ENCODE results near the gene NEU3.

NEU3 gene

DNA sequence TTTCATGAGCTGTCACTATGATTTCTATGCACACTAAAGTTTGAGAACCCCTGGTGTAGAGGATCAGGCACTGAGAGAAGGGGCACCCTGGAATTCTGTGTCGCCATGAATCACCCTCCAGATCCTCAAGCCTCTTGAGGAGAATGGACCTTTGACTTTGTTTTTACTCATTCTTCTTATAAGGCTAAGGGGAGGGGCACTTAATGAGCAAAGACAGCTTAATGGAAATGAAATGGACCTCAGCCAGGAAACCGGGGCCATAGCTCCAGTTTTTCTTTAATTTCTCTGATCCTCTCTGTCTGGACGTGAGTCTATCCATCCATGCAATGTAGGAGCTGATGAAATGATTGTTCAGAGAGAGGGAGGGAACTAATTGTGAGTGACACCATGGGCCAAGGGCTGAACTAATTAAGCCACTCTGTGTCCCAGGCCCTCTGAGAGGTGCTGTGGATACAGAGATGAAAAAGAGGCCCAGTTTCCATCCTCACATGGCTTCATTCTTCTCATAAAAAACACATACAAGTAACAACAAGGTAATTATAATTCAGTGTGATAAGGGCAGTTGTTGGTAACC lies 75.1 kb downstream of the NEU3 start:
- no peak overlapping the region for H3K4me3 ChIP-seq (ENCODE audit: extremely low read depth, insufficient read depth, low read length, poor library complexity, severe bottlenecking)
- no peak overlapping the region for H3K27ac ChIP-seq (ENCODE audit: low read depth, low read length, severe bottlenecking)
- H3K4me1 ChIP-seq (ENCODE audit: control insufficient read depth, insufficient read depth, low read length, poor library complexity, severe bottlenecking), result peaks cover 4% of the 10 kb centered on the region
- H3K9me3 ChIP-seq (ENCODE audit: control insufficient read depth, low read length), result no peaks in the 10 kb centered on the region
- no peaks in the 10 kb centered on the region for H3K36me3 ChIP-seq (ENCODE audit: control insufficient read depth, insufficient read depth, low read length)
- 75 to 80% methylated on average over 1 of the region's 3 CpGs for WGBS, 2 experiments (ENCODE audit: insufficient coverage in 2 of 2)

DNA sequence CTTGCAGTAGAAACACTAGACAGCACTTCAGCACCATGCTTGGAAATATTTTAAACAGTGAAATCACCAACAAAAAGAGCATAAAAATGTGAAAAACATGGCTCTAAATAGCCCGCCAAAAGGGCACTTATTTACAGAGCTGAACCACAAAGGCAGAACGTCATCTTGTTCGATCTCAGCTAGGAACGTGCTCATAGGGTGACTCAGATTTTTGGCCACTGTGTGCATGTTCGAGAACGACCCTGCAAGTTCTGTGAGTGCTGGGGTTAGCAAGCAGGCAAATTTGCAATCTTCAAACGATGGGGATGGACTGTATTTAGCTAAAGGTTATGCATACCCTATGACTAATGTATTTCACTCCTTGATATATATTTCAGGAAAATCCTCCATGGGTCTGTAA lies 77.3 kb downstream of the NEU3 start:
- Histone ChIP-seq H3K27ac (ENCODE audit: low read depth, low read length, severe bottlenecking) (no peak overlapping the region), H3K4me1 (ENCODE audit: control insufficient read depth, insufficient read depth, low read length, poor library complexity, severe bottlenecking) (peaks cover 4% of the 10 kb centered on the region), H3K36me3 (ENCODE audit: control insufficient read depth, insufficient read depth, low read length) (no peaks in the 10 kb centered on the region), H3K4me3 (ENCODE audit: extremely low read depth, insufficient read depth, low read length, poor library complexity, severe bottlenecking) (no peak overlapping the region), H3K9me3 (ENCODE audit: control insufficient read depth, low read length) (no peaks in the 10 kb centered on the region)
- WGBS, 2 experiments (ENCODE audit: insufficient coverage in 2 of 2), result 90 to 96% methylated on average over 5 to 6 of the region's 7 CpGs

Data from mesodermal cell (in vitro differentiated cells).